Measurements from ENCODE around the gene SYT13.

- TF ChIP-seq CTCF (IDR thresholded peaks at IDR 0.05): no peak
- TF ChIP-seq POLR2A (IDR thresholded peaks at IDR 0.05): no peak
These were observed 42.2 kb downstream of the SYT13 start for GRCh38 chr11:45243967-45244366.
